HepG2 (cell line): ENCODE data around the gene RAB15. TPM values are rescaled to one million over a fixed set of nuclear protein-coding genes. Genes with fewer than 3 reads are reported as not detected.

ENCODE experiments used
- HNRNPUL1 ChIP-seq: fragments of 200-400 bp; formaldehyde crosslinking; IDR thresholded peaks from 2 replicates; pipeline ENCODE4 v1.6.1; 2017; ENCODE audit warnings: low read depth, mild to moderate bottlenecking, low read length, moderate library complexity
- POLR2A ChIP-seq, 2 experiments: IDR thresholded peaks; 2 replicates each; pipeline ENCODE4 v1.6.1; 2011; ENCODE audit warnings: low read depth in 2 of 2, low read length in 2 of 2, mild to moderate bottlenecking in 1 of 2, moderate library complexity in 1 of 2; ENCODE audit not compliant: insufficient read depth in 1 of 2
- RAD21 ChIP-seq: fragments of 450-650 bp; formaldehyde crosslinking; IDR thresholded peaks from 2 replicates; pipeline ENCODE4 v1.5.0; 2020; ENCODE audit warnings: mild to moderate bottlenecking
- RFXAP ChIP-seq: sonication (generic); formaldehyde crosslinking; IDR thresholded peaks from 2 replicates; pipeline ENCODE4 v1.4.0; 2020; ENCODE audit warnings: missing genetic modification reagents, borderline replicate concordance
- TEAD2 ChIP-seq: sonication (generic); formaldehyde crosslinking; IDR thresholded peaks from 2 replicates; pipeline ENCODE4 v1.9.0; 2021; ENCODE audit warnings: missing genetic modification reagents
- TRIM24 ChIP-seq: sonication (generic); formaldehyde crosslinking; IDR thresholded peaks from 2 replicates; pipeline ENCODE4 v1.8.0; 2022; ENCODE audit warnings: mild to moderate bottlenecking, missing genetic modification reagents
- ZFY ChIP-seq: sonication (generic); formaldehyde crosslinking; IDR thresholded peaks from 2 replicates; pipeline ENCODE4 v1.4.0; 2020; ENCODE audit warnings: missing genetic modification reagents
- ZNF33B ChIP-seq: sonication (generic); formaldehyde crosslinking; IDR thresholded peaks from 2 replicates; pipeline ENCODE4 v1.5.1; 2020; ENCODE audit warnings: mild to moderate bottlenecking, missing genetic modification reagents
- ZNF382 ChIP-seq: sonication (generic); formaldehyde crosslinking; IDR thresholded peaks from 2 replicates; pipeline ENCODE4 v1.5.0; 2020; ENCODE audit warnings: missing genetic modification reagents, mild to moderate bottlenecking, borderline replicate concordance
- ZNF737 ChIP-seq: sonication (generic); formaldehyde crosslinking; IDR thresholded peaks from 2 replicates; pipeline ENCODE4 v1.5.0; 2020; ENCODE audit warnings: missing genetic modification reagents, mild to moderate bottlenecking, borderline replicate concordance
- polyA plus RNA-seq, 8 experiments: library from polyadenylated mRNA; depleted of rRNA in 3 of 8; stranded (reverse) in 7 of 8; unstranded in 1 of 8; fragments of >200 nt; fragmentation: Illumina TruSeq in 4 of 8; extraction: Trizol in 4 of 8; gene quantifications; 2 replicates each; pipeline versions ENCODE4 v1.2.1 to v1.2.3, GENCODE V29; 2011 to 2016; ENCODE audit warnings: low read depth in 4 of 8, missing spikeins in 1 of 8, mixed read lengths in 1 of 8; ENCODE audit not compliant: insufficient read depth in 1 of 8
- total RNA-seq, 5 experiments: library from RNA; depleted of rRNA; stranded (reverse); fragments of >200 nt; fragmentation: Illumina TruSeq; extraction: Trizol; gene quantifications; 2 replicates each; pipeline ENCODE4 v1.2.3, GENCODE V29; 2016; ENCODE audit warnings: low read depth in 1 of 5
- TF ChIP-seq, protein P1 (sequence below): IDR thresholded peaks from 2 replicates; pipeline ENCODE4 v1.4.0; 2020; ENCODE audit warnings: mild to moderate bottlenecking, missing genetic modification reagents
- TF ChIP-seq, protein P2 (sequence below), 2 experiments: sonication (generic) in 1 of 2; formaldehyde crosslinking in 1 of 2; IDR thresholded peaks; 2 replicates each; pipeline versions ENCODE4 v1.4.0 to v1.6.1; 2016 to 2020; ENCODE audit warnings: borderline replicate concordance in 1 of 2, low read depth in 1 of 2, mild to moderate bottlenecking in 1 of 2, missing genetic modification reagents in 1 of 2
- TF ChIP-seq, protein P3 (sequence below): sonication (generic); formaldehyde crosslinking; IDR thresholded peaks from 2 replicates; pipeline ENCODE4 v1.8.0; 2022; ENCODE audit warnings: missing genetic modification reagents, mild to moderate bottlenecking, borderline replicate concordance
- TF ChIP-seq, protein P4 (sequence below): sonication (generic); formaldehyde crosslinking; IDR thresholded peaks from 2 replicates; pipeline ENCODE4 v1.4.0; 2020; ENCODE audit warnings: missing genetic modification reagents

Gene RAB15
- total and polyA plus RNA-seq, 2 of the 13 experiments (the other 11 are each of a cell fraction or from before 2014, with no cell fraction given): 7.4 to 18.5 TPM

DNA sequence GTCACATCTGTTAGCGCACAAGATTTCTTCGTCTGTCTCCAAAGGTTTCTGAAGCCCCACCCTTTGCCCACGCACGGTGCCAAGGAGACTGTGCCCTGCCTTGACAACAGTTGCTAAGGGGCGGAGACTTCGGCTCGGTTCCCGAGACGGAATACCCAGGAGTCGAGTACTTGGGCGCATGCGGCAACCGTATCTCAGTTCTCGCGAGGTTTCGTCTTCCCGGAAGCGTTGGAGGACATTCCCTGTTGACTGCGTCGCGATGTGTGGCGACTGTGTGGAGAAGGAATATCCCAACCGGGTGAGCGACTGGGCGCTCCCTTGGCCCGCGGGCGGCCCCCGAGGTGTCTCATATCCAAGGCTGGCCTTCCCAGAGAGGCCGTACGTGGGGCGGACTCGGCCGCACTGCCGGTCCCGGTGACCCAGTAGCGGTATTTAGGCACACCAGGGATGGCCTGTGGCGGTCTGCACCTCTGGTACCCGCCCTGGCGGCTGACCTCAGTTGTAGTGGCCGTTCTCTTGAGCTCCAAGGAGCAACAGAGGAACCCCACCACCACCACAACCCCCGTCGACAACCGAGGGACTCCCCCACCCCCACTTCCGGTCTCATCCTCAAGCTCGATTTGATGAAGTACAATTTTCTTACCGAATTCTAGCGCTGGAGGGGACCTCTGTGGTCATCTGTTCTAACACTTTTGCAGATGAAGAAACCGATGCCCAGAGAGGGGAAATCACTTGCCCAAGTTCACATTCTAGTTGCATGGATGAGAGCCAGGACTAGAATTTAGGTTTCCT lies 57.7 kb downstream of the RAB15 start, which contains the start of gene CHURC1 (continued):
- TF ChIP-seq RAD21 (peak; percentile 36; the same call in 1 of the 2 replicates), TEAD2 (no peak), ZNF737 (CRISPR knock-in tag) (no peak), ZNF33B (CRISPR knock-in tag) (0 out of 2 replicates have a peak, but pooled peaks have one; percentile 46), ZFY (CRISPR knock-in tag) (peak; percentile 84), TRIM24 (CRISPR knock-in tag) (no peak), ZNF382 (no peak), POLR2A (IDR thresholded peaks at IDR 0.05; ENCODE audit: insufficient read depth in 1 of 2, low read depth in 2 of 2, low read length in 2 of 2) (peak; percentile 93 to 95), RFXAP (no peak), HNRNPUL1 (no peak)
- TF ChIP-seq, protein P1, sequence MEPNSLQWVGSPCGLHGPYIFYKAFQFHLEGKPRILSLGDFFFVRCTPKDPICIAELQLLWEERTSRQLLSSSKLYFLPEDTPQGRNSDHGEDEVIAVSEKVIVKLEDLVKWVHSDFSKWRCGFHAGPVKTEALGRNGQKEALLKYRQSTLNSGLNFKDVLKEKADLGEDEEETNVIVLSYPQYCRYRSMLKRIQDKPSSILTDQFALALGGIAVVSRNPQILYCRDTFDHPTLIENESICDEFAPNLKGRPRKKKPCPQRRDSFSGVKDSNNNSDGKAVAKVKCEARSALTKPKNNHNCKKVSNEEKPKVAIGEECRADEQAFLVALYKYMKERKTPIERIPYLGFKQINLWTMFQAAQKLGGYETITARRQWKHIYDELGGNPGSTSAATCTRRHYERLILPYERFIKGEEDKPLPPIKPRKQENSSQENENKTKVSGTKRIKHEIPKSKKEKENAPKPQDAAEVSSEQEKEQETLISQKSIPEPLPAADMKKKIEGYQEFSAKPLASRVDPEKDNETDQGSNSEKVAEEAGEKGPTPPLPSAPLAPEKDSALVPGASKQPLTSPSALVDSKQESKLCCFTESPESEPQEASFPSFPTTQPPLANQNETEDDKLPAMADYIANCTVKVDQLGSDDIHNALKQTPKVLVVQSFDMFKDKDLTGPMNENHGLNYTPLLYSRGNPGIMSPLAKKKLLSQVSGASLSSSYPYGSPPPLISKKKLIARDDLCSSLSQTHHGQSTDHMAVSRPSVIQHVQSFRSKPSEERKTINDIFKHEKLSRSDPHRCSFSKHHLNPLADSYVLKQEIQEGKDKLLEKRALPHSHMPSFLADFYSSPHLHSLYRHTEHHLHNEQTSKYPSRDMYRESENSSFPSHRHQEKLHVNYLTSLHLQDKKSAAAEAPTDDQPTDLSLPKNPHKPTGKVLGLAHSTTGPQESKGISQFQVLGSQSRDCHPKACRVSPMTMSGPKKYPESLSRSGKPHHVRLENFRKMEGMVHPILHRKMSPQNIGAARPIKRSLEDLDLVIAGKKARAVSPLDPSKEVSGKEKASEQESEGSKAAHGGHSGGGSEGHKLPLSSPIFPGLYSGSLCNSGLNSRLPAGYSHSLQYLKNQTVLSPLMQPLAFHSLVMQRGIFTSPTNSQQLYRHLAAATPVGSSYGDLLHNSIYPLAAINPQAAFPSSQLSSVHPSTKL (CRISPR knock-in tag): peak; percentile 51; the same call in 1 of the 2 replicates
- TF ChIP-seq, protein P2, sequence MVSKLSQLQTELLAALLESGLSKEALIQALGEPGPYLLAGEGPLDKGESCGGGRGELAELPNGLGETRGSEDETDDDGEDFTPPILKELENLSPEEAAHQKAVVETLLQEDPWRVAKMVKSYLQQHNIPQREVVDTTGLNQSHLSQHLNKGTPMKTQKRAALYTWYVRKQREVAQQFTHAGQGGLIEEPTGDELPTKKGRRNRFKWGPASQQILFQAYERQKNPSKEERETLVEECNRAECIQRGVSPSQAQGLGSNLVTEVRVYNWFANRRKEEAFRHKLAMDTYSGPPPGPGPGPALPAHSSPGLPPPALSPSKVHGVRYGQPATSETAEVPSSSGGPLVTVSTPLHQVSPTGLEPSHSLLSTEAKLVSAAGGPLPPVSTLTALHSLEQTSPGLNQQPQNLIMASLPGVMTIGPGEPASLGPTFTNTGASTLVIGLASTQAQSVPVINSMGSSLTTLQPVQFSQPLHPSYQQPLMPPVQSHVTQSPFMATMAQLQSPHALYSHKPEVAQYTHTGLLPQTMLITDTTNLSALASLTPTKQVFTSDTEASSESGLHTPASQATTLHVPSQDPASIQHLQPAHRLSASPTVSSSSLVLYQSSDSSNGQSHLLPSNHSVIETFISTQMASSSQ (IDR thresholded peaks at IDR 0.05; ENCODE audit: low read depth): no peak
- TF ChIP-seq, protein P2 (CRISPR knock-in tag; IDR thresholded peaks at IDR 0.05; ENCODE audit: borderline replicate concordance): peak; percentile 41; the same call in 1 of the 2 replicates
- TF ChIP-seq, protein P3, sequence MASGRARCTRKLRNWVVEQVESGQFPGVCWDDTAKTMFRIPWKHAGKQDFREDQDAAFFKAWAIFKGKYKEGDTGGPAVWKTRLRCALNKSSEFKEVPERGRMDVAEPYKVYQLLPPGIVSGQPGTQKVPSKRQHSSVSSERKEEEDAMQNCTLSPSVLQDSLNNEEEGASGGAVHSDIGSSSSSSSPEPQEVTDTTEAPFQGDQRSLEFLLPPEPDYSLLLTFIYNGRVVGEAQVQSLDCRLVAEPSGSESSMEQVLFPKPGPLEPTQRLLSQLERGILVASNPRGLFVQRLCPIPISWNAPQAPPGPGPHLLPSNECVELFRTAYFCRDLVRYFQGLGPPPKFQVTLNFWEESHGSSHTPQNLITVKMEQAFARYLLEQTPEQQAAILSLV (CRISPR knock-in tag): peak; percentile 75; the same call in 1 of the 2 replicates
- TF ChIP-seq, protein P4, sequence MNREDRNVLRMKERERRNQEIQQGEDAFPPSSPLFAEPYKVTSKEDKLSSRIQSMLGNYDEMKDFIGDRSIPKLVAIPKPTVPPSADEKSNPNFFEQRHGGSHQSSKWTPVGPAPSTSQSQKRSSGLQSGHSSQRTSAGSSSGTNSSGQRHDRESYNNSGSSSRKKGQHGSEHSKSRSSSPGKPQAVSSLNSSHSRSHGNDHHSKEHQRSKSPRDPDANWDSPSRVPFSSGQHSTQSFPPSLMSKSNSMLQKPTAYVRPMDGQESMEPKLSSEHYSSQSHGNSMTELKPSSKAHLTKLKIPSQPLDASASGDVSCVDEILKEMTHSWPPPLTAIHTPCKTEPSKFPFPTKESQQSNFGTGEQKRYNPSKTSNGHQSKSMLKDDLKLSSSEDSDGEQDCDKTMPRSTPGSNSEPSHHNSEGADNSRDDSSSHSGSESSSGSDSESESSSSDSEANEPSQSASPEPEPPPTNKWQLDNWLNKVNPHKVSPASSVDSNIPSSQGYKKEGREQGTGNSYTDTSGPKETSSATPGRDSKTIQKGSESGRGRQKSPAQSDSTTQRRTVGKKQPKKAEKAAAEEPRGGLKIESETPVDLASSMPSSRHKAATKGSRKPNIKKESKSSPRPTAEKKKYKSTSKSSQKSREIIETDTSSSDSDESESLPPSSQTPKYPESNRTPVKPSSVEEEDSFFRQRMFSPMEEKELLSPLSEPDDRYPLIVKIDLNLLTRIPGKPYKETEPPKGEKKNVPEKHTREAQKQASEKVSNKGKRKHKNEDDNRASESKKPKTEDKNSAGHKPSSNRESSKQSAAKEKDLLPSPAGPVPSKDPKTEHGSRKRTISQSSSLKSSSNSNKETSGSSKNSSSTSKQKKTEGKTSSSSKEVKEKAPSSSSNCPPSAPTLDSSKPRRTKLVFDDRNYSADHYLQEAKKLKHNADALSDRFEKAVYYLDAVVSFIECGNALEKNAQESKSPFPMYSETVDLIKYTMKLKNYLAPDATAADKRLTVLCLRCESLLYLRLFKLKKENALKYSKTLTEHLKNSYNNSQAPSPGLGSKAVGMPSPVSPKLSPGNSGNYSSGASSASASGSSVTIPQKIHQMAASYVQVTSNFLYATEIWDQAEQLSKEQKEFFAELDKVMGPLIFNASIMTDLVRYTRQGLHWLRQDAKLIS (CRISPR knock-in tag): no peak
